HG02610 (cell line): ENCODE measurements around the gene CPE.
"Not testable (repeated sequence)": the region's sequence is repeated elsewhere in the genome, so short reads cannot be mapped to it uniquely, and the experiment has no call there.

Experiments
- ATAC-seq: cut with Tn5 transposase; IDR thresholded peaks from one replicate; pipeline ENCODE4 v1.9.1; 2021; ENCODE audit warnings: mild to moderate bottlenecking, moderate library complexity; ENCODE audit not compliant: unreplicated experiment

The CPE gene

DNA sequence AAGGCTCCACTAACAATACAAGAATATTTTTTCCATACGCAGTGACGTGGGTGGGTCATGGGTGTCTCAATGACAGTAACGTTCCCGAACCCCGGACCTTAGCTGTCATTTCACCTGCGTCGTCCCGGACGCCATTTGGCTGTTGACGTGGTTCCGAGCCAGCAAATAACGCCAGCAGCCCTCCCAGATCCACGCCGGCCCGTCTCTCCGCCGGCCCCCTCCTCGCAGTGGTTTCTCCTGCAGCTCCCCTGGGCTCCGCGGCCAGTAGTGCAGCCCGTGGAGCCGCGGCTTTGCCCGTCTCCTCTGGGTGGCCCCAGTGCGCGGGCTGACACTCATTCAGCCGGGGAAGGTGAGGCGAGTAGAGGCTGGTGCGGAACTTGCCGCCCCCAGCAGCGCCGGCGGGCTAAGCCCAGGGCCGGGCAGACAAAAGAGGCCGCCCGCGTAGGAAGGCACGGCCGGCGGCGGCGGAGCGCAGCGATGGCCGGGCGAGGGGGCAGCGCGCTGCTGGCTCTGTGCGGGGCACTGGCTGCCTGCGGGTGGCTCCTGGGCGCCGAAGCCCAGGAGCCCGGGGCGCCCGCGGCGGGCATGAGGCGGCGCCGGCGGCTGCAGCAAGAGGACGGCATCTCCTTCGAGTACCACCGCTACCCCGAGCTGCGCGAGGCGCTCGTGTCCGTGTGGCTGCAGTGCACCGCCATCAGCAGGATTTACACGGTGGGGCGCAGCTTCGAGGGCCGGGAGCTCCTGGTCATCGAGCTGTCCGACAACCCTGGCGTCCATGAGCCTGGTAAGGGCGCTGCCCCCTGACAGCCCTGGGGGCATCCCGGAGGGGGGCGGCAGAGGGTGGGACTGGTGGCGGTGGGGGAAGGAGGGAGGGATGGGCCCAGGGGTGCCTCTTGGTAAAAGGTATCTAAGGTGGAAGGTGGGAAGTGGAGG is at the start of gene CPE:
TSS of gene CPE (plus strand) at position 264 of the 933 bp plus-strand sequence. CDS start at position 478, 214 bp downstream.
- ATAC-seq = peak; percentile 79

DNA sequence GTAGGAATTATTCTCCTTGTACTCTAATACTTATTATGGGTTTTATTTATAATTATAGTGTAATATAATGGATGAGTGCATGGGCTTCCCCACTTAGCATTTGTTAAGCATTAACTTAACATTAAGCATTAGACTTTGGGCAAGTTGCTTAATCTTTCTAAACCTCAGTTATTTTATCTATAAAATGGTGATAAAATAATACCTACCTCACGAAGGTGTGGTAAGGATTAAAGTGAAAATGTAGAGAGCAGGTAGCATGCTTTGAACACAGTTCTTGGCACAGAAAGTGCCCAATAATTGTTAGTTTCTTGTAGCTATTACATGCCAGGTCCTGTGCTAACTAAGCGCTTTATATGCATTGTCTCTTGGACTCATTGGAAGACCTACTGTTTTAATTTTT is 48.7 kb upstream of the CPE start:
- ATAC-seq = no peak

DNA sequence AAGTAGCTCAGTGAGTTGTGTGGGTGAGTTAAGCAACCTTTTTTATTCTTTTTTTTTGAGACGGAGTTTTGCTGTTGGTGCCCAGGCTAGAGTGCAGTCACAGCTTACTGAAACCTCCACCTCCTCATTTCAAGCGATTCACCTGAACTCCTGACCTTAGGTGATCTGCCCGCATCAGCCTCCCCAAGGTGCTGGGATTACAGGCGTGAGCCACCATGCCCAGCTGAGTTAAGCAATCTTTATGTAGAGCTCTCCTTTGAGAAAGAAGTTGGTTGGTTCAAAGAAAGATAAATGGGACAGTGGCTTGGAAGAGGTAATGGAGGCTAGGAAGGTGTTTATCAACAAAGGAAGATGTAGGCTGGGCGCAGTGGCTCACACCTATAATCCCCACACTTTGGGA is 48.1 kb upstream of the CPE start:
- no peak for ATAC-seq

DNA sequence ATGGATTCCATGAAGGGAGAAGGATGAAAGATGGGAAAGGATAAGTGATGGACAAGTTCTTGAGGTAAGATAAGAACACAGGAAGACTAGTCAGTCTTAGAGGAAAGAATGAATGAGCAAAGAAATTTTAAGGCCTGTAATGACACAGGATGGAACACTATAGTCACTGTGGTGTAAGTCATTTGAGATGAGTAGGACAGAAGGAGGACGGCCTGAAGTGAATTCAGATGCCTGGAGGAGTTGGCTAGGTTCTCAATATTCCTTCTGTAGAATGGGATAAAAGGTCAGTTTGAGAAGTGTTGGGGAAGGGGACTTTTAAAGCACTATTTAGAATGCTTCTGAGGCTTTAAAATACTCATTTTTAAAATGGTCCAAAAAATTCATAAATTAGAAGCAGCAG is 47.4 kb upstream of the CPE start:
- no peak for ATAC-seq

DNA sequence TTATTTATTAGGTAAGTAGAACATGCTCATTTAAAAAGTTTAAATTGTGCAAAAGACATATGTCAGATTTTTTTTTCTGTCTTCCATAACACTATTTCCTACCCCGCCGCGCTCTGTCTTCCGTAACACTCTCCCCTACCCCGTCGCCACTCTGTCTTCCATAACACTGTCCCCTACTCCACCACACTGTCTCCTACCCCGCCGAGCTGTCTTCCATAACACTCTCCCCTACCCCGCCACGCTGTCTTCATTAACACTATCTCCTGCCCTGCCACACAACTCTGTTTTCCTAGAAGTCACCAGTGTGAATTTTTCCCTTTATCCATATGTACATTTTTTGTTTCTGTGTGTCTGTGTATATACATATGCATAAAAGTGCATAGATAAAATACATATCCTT is 47.0 kb upstream of the CPE start:
- no peak for ATAC-seq

DNA sequence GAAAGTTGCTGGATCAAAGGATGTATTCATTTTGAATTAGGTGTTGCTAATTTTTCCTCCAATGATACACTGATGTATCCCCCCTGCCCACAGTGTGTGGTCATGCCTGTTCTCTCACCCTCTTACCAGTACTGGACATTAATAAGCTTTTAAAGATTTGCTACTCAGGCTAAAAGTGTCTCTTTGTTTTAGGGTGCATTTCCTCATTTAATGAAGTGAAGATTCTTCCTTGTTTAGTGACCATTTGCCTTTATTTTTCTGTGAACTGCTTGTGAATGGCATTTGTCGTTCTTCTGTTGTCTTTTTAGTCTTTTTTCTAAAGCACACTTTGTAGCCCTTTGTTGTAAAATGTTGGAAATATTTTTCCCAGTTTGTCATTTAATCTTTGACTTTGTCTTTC is 46.3 kb upstream of the CPE start:
- ATAC-seq = no peak

DNA sequence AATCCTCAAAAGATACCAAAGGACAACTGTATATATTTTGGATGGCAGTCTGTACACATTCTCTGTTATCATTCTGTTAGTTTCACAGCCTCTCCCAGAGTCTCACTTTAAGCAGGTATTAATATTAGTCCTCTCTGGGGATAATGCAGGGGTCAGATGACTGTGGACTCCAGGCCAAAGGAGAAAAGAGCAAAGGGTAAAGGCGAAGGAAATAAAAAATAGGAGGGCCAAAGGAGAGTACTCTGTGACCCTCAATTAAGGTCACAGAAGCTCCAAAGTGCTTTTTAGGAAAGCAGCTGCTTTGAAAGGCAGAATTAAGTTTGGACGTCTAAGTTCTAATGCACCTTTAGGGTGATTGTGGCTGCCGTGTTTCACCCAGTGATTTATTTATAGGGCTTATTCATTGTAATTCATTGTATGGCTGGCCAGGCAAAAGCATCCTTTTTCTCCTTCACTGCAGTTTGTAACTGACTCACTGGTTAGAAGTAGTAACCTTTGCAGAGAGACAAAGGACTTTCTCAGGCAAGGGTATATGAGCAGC is 43.6 kb upstream of the CPE start:
- no peak for ATAC-seq

DNA sequence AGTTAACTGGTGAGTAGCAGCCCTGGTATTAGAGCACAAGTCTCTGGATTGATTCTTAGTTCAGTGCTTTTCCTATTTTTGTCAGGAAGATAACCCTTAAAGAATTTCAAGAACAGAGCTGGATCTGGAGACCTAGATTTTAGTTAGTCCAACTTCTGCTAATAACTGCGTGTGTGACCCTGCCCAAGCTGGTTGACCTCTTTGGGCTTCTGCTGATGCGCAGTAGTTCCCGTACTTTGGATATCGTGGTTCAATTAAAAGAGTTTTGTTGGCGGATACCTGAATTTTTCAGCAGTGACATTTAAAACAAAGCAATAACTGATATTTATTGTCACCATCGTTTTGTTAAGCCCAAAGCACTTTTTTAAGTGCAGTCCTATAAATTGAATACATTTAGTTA is 42.1 kb upstream of the CPE start:
- no peak for ATAC-seq

DNA sequence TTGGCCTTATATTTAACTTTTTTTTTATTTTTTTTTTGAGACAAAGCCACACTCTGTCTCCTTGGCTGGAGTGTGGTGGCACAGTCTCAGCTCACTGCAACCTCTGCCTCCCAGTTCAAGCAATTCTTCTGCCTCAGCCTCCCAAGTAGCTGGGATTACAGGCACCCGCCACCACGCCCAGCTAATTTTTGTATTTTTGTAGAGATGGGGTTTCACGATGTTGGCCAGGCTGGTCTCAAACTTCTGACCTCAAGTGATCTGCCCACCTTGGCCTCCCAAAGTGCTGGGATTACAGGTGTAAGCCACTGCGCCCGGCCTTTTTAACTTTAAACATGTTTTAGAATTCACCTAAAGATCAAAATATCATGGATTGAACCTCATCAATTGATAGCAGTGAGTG is 36.5 kb upstream of the CPE start:
- ATAC-seq = not testable (repeated sequence)

DNA sequence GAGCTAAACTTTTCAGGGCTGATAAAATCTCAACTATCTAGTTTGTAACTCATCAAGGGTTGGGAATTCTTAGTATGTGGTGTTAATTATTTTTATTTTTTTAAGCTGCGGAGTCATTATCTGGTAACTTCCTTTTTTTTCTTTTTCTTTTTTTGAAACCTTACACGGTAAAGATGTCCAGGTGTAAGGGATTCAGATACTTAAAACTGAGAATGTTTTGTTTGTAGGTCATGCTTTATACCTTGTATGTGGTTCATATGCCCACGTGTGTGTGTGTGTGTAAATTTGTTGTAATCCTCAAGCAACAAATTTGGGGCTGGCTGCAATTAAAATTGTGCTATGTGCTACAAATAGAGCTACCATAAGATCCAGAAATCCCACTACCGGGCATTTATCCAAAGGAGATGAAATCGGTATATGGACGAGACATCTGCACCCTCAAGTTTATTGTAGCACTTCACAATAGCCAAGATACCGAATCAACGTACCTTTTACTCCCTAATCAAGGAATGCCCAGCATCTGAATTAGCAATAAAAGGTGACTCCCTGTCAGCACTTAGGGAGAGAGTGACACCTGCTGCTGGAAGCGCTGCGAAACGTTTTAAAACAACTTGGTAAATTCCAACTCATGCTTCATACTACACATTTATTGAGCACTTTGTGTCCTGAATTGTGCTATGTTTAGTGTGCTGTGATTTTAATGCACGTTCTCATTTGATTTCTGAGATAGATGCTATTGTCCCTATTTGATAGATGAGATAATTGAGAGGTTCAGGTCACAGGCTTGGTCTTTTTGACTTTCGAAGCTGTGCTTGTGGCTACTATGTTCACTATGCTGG is 35.2 kb upstream of the CPE start:
- ATAC-seq = no peak

DNA sequence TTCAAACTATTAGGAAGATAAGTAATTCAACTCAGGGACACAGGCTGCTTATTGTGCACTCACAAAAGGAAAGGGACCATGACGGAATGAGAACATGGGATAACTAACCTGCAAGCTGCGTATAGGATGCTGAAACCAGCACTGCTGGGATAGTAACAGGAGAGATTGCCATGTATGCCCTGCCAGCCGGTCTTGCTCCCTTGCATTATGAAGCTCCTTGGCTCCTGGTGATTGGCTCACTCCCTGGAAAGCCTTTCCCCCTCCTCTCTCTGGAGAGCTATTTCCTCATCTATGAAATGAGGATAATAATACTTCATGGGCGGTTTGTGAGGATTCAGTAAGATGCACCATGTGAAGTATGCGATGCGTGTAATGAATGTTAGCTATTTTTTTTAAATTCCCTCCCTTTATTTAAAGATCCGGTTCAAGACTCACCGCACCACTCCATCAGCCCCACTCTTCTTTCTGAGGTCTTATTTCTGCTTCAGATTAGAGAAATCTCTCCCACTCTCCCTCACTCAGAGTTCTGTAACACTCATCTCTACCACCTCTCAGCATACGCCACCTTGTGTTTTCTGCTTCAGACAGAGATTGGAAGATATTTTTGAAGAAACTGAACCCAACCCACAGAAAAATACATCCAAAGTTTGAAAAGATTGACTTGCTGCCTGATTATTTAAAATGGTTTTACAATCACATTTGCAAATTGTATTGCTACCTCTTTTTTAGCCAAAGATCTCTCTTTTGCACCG is 33.0 kb upstream of the CPE start:
- ATAC-seq = no peak

DNA sequence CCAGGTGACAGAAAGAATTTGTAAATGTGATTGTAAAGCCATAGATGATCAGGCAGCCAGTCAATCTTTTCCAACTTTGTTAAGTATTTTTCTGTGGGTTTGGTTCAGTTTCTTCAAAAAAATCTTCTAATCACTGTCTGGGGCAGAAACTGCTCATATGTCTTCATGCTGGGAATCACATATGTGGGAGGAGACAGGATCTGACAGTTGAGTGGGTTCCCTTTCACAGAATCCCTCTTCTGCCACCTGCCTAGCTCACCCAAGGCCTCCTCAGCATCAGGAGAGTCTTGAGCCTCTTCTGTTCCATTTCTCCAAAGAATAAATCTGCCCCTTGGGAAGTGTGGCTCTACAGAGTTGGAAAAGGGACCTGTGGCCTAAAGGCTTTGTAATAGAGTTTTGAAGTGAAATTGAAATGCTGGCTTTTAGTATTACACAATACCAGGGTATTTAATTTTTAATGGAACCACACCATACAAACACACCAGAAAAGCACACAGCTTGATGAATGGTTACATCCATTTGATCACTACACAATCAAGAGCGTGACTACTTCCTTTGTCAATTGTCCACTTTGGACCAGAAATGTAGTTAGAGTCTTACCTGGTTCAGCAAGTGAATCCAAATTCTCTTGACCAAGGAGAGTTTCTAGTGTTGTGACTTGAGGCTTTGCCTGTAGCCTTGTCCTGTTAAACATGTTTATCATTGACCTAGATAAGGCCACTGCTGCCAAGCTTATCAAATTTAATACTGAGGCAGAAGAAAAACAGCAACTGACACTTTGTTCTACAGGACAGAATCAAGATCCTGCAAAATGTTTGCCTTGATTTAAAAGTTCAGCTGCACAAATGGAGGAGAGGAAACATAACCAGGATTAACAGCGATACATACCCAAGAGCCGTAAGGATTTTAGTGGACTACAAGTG is 30.9 kb upstream of the CPE start:
- ATAC-seq = no peak

DNA sequence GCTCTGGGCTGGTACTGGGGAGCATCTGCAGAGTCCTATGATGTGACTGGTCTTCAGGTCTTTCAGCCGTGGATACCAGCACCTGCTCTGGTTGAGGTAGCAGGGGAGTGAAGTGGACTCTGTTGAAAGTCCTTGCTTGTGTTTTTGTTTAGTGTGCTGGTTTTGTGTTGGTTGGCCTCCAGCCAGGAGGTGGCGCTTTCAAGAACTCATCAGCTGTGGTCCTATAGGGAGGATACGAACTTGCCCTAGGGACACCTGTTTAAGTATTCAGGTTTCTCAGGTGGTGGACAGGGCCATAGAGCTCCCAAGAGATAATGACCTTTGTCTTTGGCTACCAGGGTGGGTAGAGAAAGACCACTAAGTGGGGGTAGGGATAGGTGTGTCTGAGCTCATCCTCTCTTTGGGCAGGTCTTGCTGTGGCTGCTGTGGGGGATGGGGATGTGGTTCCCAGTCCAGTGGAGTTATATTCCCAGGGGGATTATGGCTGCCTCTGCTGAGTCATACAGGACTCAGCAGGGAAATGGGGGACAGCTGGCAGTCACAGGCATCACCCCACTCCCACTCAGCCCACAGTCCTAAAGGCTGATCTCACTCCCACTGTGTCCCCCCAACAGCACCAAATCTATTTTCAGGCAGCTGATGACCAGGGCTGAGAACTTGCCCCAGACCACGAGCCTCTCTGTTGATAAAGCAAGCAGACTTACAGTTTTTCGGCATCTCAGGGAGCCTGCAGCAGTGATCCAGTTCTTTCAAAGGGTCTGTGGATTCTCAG is 27.3 kb upstream of the CPE start:
- no peak for ATAC-seq

DNA sequence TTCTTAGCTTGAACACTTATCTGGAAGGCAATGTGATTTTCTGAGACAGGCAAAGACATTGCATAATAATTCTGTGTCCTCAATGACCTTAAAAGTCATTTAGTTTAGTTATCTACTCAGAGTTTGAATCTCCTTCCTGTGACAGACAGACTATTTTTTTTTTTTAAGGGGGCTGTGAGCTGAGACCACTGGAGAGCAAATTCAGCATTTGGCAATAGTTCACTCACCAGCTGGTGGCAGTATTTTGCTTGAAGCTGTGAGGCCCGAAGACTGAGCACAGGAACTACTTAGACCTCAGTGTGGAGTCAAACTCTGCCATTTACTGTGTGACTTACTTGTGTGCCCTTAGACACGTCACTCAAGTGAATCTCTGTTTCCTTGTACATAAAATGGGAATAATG is 22.9 kb upstream of the CPE start:
- ATAC-seq = no peak

DNA sequence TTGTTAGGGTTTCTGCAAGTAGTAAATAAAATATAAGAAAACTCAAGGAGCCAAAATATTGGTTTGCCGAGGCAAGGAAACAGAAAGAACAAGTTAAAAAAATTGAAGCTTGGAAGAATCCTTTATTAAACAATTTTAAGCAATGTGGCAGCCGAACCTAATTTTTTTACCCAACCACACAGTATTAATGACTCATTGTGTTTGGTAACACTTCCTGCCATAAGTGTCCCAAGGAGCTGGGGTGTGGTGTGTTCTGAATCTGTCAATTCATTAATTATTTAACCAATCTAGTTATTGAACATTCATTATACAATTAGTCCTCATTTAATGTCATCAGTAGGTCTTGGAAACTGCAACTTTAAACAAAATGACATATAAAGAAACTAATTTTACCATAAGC is 19.3 kb upstream of the CPE start:
- no peak for ATAC-seq

DNA sequence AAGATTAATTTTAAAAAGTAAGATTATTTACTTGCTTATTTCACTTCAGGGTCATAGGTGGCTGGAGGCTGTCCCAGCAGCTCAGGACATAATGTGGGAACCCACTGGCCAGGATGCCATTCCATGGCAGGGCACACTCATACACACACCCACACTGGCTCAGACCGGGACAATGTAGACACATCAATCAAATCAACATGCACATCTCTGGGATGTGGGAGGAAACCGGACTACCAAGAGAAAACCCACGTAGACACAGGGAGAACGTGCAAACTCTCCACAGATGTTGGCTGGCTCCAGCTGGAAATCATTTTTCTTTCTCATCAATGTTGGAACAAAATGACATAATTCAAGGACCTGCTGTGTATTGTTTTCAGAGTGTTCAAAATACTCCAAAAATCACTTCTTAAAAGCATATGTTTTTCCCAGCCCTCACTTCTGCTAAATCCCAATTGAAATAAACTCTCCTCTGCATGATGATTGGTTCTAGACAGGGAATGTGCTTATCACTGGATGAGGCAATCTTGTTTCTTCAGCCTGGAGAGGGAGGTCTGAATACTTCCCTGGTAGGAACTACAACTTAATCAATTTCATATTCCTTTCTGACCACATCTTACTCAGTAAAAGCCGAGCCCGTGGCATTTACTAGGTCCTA is 18.6 kb upstream of the CPE start:
- ATAC-seq = no peak

DNA sequence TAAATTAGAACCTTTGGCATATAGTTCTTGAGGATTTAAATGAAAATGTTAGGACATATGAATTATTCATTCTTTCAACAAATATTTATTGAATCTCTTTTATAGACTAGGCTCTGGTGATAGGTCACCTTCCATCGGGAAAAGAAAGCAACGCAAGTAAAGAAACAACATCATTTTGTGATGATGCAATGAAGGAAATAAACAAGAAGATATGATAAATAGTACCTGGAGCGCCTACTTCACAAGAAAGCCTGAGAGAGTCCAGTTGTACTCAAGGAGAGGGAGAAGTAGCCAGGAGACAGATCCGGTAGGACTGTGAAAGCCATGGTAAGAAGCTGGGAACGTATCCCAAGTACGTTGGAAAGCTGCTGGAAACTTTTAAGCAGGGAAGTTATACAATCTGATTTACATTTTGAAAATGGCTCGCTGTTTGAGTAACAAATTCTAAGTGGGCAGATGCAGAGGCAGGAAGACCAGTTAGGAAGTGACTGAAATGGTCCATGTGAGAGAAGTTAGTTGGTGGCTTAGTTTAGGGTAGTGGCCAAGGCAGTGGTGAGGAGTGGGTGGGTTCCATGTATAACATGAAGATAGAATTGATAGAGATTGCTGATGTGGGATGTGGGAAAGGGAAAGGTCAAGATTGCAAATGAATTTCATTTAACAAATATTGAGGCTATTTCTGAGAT is 17.7 kb upstream of the CPE start:
- ATAC-seq = no peak

DNA sequence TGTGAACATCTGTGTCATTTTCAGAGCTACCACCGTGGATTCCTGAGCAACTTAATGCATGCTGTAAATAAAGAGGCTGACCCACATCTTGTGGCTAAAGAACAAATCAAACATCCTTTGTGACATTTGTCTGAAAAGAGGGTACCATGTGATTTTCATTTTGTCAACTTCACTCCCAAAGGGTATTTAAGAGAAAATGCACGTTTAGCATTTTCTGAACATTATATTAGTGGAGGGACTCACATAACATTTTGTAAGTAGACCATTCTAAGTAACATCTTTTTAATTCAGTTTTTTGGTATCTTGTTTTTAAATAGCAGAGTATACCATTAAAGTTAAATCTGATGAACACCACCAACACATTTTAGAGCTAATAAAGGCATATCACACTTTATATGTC is 17.0 kb upstream of the CPE start:
- no peak for ATAC-seq
